C1 segment of cervical spinal cord (tissue), 14 donors: ENCODE data around the gene C1orf116.

ENCODE experiments used
- DNase-seq, 14 donors: peaks; one replicate each; lab custom pipeline; 2025; lab: John Stamatoyannopoulos, UW

Gene C1orf116

GRCh38 chr1:207000651-207001291 is 31.8 kb downstream of the C1orf116 start:
- DNase-seq: no peak

- no peak for DNase-seq
These were observed 33.7 kb downstream of the C1orf116 start for GRCh38 chr1:206998816-206999215.

DNA sequence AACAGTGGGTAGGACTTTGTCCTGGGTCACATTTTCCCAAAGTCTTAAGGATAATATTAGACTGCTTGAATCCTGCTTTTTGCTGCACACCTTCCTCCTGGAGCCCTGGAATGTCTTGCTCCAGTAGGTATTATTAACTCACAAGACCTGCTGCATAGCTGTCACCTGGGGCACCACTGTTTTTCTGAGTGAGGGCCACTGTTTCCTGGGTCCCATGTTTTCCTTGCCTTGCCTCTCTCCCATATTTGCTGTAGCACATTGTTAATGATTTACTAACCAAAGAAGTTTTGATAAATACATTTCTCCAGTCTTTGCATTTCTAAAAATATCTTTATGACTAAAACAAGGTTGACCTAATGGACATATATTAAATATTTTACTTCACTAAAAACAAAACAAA is 39.8 kb downstream of the C1orf116 start:
- no peak for DNase-seq

DNA sequence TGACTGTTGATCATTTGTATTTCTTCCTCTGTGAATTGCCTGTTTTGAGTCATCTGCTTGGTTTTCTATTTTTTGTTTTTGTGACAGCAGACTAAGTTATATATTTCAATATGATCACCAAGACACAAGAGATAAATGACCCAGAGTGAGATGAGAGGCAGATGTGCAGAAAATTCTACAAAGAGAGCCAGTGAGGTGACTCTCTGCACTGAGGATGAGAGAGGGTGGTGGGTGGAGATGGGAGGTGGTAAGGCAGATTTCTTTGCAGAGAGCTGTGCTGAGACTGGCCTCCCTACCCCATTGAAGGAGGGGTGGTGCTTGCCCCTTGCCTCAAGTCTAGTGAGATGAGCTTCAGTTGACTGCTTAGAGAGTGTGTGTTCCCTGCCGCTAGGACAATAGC is 44.7 kb downstream of the C1orf116 start:
- DNase-seq: no peak

DNA sequence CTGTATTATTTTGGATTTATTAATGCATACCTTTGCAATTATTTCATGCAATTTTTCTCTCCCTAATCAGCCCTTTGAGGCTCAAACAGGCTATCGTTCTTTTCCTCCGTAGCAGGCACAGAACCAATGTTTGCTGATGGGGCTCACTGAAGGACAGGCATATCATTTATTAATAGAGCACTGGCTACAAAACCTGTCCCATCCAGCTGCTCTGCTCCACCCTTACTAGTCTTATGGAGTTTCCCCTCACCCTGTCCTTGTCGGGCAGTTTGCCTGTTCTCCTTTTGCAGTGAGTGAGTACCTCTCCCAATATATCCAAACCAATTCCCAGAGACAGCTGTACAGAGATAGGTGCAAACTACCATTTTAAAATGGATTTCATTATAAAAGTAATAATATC is 45.7 kb downstream of the C1orf116 start:
- no peak for DNase-seq

GRCh38 chr1:206986402-206986801 is 46.2 kb downstream of the C1orf116 start:
- no peak for DNase-seq

GRCh38 chr1:206985162-206985749 is 47.3 kb downstream of the C1orf116 start:
- DNase-seq: no peak

GRCh38 chr1:206982216-206982615 is 50.3 kb downstream of the C1orf116 start:
- peak in 9 of 14 donors; percentile 9 to 48 (median 38) for DNase-seq

- no peak for DNase-seq
These were observed 53.0 kb downstream of the C1orf116 start for GRCh38 chr1:206979379-206980043.

DNA sequence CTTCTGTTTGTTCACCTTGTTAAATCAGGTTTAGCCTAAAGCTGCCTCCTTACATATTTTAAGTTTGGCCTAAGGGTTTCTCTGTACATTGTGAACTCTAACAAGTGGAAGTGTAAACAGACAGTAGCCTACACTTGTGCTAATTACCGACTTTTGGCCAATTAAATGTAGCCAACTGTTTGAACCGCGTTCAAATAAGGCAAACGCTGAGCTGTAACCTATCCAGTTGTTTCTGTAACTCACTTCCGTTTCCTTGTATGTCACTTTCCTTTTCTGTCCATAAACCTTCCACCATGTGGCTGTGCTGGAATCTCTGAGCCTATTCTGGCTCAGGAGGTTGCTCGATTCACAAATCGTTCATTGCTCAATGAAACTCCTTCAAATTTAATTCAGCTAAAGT is 54.3 kb downstream of the C1orf116 start:
- DNase-seq: no peak

DNA sequence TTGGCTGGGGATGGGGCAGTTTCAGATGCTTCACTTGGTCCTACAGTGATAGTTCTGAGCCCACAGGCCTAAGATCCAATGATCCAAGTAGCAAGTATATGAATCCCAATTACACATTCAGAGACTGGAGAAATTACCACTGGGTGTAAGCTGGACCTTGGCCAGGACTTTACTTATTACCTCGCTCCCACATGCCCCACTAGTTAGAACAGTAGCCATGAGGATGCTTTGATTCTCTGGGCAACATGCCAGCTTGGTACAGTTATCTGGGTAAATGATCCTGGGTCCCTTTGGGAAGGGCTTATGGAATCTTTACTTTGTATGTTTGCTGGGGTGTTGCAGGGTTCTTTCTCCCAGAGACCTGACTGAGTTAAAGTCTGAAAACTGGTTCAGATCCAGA is 57.2 kb downstream of the C1orf116 start:
- no peak for DNase-seq

GRCh38 chr1:206974140-206974539 is 58.4 kb downstream of the C1orf116 start:
- DNase-seq: no peak

- no peak for DNase-seq
These were observed 59.8 kb downstream of the C1orf116 start for GRCh38 chr1:206972728-206973127.

GRCh38 chr1:206971029-206971655 is 61.4 kb downstream of the C1orf116 start:
- no peak for DNase-seq

GRCh38 chr1:206970446-206970845 is 62.1 kb downstream of the C1orf116 start, which contains the start of gene FCAMR:
TSS of gene FCAMR (minus strand) at chr1:206970460. CDS start at chr1:206970125, 335 bp downstream.
- no peak for DNase-seq

GRCh38 chr1:206969090-206969489 is 63.5 kb downstream of the C1orf116 start:
- no peak for DNase-seq
